Liver (tissue), 9 donors: ENCODE measurements around the gene GRIN1. TPM values are rescaled to one million over a fixed set of nuclear protein-coding genes. Genes with fewer than 3 reads are reported as not detected.

Source experiments
- DNase-seq: peaks from one replicate; pipeline ENCODE4 v3.0.0-alpha.2; 2017; ENCODE audit warnings: low spot score
- H3K27ac ChIP-seq, 2 donors: one replicate each; pipeline ENCODE4 v1.7.0; 2013; ENCODE audit warnings: inconsistent platforms in 2 of 2, low read length in 2 of 2, control low read depth in 1 of 2, low read depth in 1 of 2, mild to moderate bottlenecking in 1 of 2
- H3K27me3 ChIP-seq, 4 donors: one replicate each; pipeline versions ENCODE4 v1.6.1 to v1.7.0; 2013; ENCODE audit warnings: low read length in 3 of 4, inconsistent platforms in 1 of 4, mild to moderate bottlenecking in 1 of 4, moderate library complexity in 1 of 4; ENCODE audit not compliant: control insufficient read depth in 4 of 4, insufficient read depth in 4 of 4
- H3K36me3 ChIP-seq, 4 donors: one replicate each; pipeline versions ENCODE4 v1.6.1 to v1.7.0; 2013; ENCODE audit warnings: low read length in 3 of 4, mild to moderate bottlenecking in 3 of 4, low read depth in 1 of 4, moderate library complexity in 1 of 4; ENCODE audit not compliant: control insufficient read depth in 4 of 4, insufficient read depth in 3 of 4
- H3K4me1 ChIP-seq, 4 donors: one replicate each; pipeline versions ENCODE4 v1.6.1 to v1.7.0; 2013; ENCODE audit warnings: low read length in 3 of 4, mild to moderate bottlenecking in 3 of 4, moderate library complexity in 1 of 4; ENCODE audit not compliant: control insufficient read depth in 4 of 4, insufficient read depth in 4 of 4
- H3K4me3 ChIP-seq, 3 donors: one replicate each; pipeline versions ENCODE4 v1.6.1 to v1.7.0; 2013; ENCODE audit warnings: low read length in 3 of 3, control low read depth in 1 of 3, low read depth in 1 of 3, mild to moderate bottlenecking in 1 of 3
- H3K9ac ChIP-seq, 2 donors: one replicate each; pipeline ENCODE4 v1.7.0; 2013; ENCODE audit warnings: low read length in 2 of 2, mild to moderate bottlenecking in 2 of 2, moderate library complexity in 2 of 2, control low read depth in 1 of 2, low read depth in 1 of 2
- H3K9me3 ChIP-seq, 4 donors: one replicate each; pipeline versions ENCODE4 v1.6.1 to v1.7.0; 2013; ENCODE audit warnings: low read length in 3 of 4; ENCODE audit not compliant: control insufficient read depth in 4 of 4
- CTCF ChIP-seq: fragments of 150-350 bp; IDR thresholded peaks from 2 replicates; pipeline ENCODE4 v1.5.1; 2017; ENCODE audit warnings: improper control_type of control experiment, low read depth, low read length; ENCODE audit not compliant: missing input control
- EGR1 ChIP-seq, 2 donors: IDR thresholded peaks; 2 replicates each; pipeline ENCODE4 v1.6.1; 2016 to 2018; ENCODE audit warnings: antibody characterized with exemption in 2 of 2, low read depth in 2 of 2
- FOXA1 ChIP-seq: IDR thresholded peaks from 2 replicates; pipeline ENCODE4 v1.6.1; 2016; ENCODE audit warnings: antibody characterized with exemption
- FOXA2 ChIP-seq: IDR thresholded peaks from 2 replicates; pipeline ENCODE4 v1.6.1; 2016; ENCODE audit warnings: antibody characterized with exemption
- GABPA ChIP-seq, 2 donors: IDR thresholded peaks in 1 of 2; conservative IDR thresholded peaks in 1 of 2; 2 replicates each; pipeline ENCODE4 v1.6.1; 2016; ENCODE audit warnings: antibody characterized with exemption in 2 of 2, mild to moderate bottlenecking in 1 of 2, moderate library complexity in 1 of 2
- HNF4A ChIP-seq, 2 donors: conservative IDR thresholded peaks; 2 replicates each; pipeline ENCODE4 v1.6.1; 2016; ENCODE audit warnings: antibody characterized with exemption in 2 of 2, mild to moderate bottlenecking in 2 of 2
- HNF4G ChIP-seq: IDR thresholded peaks from 2 replicates; pipeline ENCODE4 v1.6.1; 2016; ENCODE audit warnings: antibody characterized with exemption
- JUND ChIP-seq, 2 donors: IDR thresholded peaks; 2 replicates each; pipeline ENCODE4 v1.6.1; 2016; ENCODE audit warnings: antibody characterized with exemption in 2 of 2
- MAX ChIP-seq: IDR thresholded peaks from 2 replicates; pipeline ENCODE4 v1.6.1; 2016; ENCODE audit warnings: antibody characterized with exemption
- NR2F2 ChIP-seq: IDR thresholded peaks from 2 replicates; pipeline ENCODE4 v1.6.1; 2016; ENCODE audit warnings: antibody characterized with exemption
- RAD21 ChIP-seq, 2 donors: IDR thresholded peaks; 2 replicates each; pipeline ENCODE4 v1.6.1; 2016; ENCODE audit warnings: antibody characterized with exemption in 2 of 2, mild to moderate bottlenecking in 2 of 2
- REST ChIP-seq: IDR thresholded peaks from 2 replicates; pipeline ENCODE4 v1.6.1; 2016; ENCODE audit warnings: antibody characterized with exemption, mild to moderate bottlenecking
- RXRA ChIP-seq, 2 donors: IDR thresholded peaks; 2 replicates each; pipeline ENCODE4 v1.6.1; 2017 to 2018; ENCODE audit warnings: antibody characterized with exemption in 2 of 2, mild to moderate bottlenecking in 1 of 2
- SP1 ChIP-seq: IDR thresholded peaks from 2 replicates; pipeline ENCODE4 v1.6.1; 2018; ENCODE audit warnings: antibody characterized with exemption, mild to moderate bottlenecking
- TAF1 ChIP-seq: conservative IDR thresholded peaks from 2 replicates; pipeline ENCODE4 v1.6.1; 2016; ENCODE audit warnings: antibody characterized with exemption, mild to moderate bottlenecking
- YY1 ChIP-seq: IDR thresholded peaks from 2 replicates; pipeline ENCODE4 v1.6.1; 2016; ENCODE audit warnings: antibody characterized with exemption, mild to moderate bottlenecking
- WGBS: extraction: QIAGEN DNeasy Blood & Tissue Kit; methylation state at CpG from one replicate; pipeline ENCODE4 v1.1.7; 2013; 5-methylcytosine and 5-hydroxymethylcytosine counted together
- polyA plus RNA-seq, 2 donors: library from polyadenylated mRNA; stranded (reverse) in 1 of 2; unstranded in 1 of 2; fragments of 200-250 nt in 1 of 2; fragments of >200 nt in 1 of 2; fragmentation: Nextera tagmentation in 1 of 2; extraction: Ambion mirVana in 1 of 2; gene quantifications; one replicate each; pipeline versions ENCODE4 v1.2.1 to v1.2.3, GENCODE V29; 2013 to 2015
- total RNA-seq, 2 donors: library from RNA; depleted of rRNA; stranded (reverse); fragments of >200 nt; gene quantifications; one replicate each; pipeline ENCODE4 v1.2.3, GENCODE V29; 2014
- TF ChIP-seq, protein P1 (sequence below): IDR thresholded peaks from 2 replicates; pipeline ENCODE4 v1.6.1; 2016; ENCODE audit warnings: antibody characterized with exemption
- TF ChIP-seq, protein P2 (sequence below): IDR thresholded peaks from 2 replicates; pipeline ENCODE4 v1.6.1; 2016; ENCODE audit warnings: antibody characterized with exemption
- donor health status: healthy.
- donor health status: healthy.
- donor health status: healthy.
- donor health status: healthy.
- donor health status: healthy.

Gene GRIN1
- total and polyA plus RNA-seq, 4 donors = 0.05 TPM; not detected in 3

- TF ChIP-seq CTCF (no peak), HNF4G (no peak), TAF1 (no peak), JUND (IDR thresholded peaks at IDR 0.05) (no peak), MAX (no peak), RXRA (IDR thresholded peaks at IDR 0.05) (no peak), SP1 (no peak)
- TF ChIP-seq, protein P1, sequence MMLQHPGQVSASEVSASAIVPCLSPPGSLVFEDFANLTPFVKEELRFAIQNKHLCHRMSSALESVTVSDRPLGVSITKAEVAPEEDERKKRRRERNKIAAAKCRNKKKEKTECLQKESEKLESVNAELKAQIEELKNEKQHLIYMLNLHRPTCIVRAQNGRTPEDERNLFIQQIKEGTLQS = no peak
These were observed 52.9 kb downstream of the GRIN1 start (continued) for GRCh38 chr9:137191691-137192447.

GRCh38 chr9:137192448-137192780 is 53.5 kb downstream of the GRIN1 start:
- 81% methylated on average over 10 of the region's 10 CpGs for WGBS
- Histone ChIP-seq H3K9ac (no peak overlapping the region), H3K4me1 (peaks cover 30 to 70% (median 58%) of the 10 kb centered on the region in 4 donors), H3K27me3 (no peaks in the 10 kb centered on the region), H3K4me3 (no peak overlapping the region), H3K36me3 (peaks cover 3 to 17% (median 5%) of the 10 kb centered on the region in 4 donors), H3K9me3 (no peaks in the 10 kb centered on the region), H3K27ac (no peak overlapping the region)
- TF ChIP-seq FOXA1 = no peak
- no peak for TF ChIP-seq MAX
- TF ChIP-seq, protein P1 = no peak
- no peak for TF ChIP-seq HNF4A (conservative IDR thresholded peaks at IDR 0.05)
- TF ChIP-seq, protein P2, sequence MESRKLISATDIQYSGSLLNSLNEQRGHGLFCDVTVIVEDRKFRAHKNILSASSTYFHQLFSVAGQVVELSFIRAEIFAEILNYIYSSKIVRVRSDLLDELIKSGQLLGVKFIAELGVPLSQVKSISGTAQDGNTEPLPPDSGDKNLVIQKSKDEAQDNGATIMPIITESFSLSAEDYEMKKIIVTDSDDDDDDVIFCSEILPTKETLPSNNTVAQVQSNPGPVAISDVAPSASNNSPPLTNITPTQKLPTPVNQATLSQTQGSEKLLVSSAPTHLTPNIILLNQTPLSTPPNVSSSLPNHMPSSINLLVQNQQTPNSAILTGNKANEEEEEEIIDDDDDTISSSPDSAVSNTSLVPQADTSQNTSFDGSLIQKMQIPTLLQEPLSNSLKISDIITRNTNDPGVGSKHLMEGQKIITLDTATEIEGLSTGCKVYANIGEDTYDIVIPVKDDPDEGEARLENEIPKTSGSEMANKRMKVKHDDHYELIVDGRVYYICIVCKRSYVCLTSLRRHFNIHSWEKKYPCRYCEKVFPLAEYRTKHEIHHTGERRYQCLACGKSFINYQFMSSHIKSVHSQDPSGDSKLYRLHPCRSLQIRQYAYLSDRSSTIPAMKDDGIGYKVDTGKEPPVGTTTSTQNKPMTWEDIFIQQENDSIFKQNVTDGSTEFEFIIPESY = no peak
- TF ChIP-seq SP1 = no peak
- no peak for TF ChIP-seq GABPA (IDR thresholded peaks at IDR 0.05 in 1 of 2, conservative IDR thresholded peaks at IDR 0.05 in 1 of 2)
- TF ChIP-seq RXRA (IDR thresholded peaks at IDR 0.05) = no peak
- no peak for TF ChIP-seq TAF1
- TF ChIP-seq REST = no peak
- no peak for TF ChIP-seq YY1
- TF ChIP-seq JUND (IDR thresholded peaks at IDR 0.05) = no peak
- TF ChIP-seq EGR1 (IDR thresholded peaks at IDR 0.05; ENCODE audit: low read depth in 2 of 2) = no peak
- no peak for TF ChIP-seq NR2F2
- TF ChIP-seq RAD21 (IDR thresholded peaks at IDR 0.05) = no peak
- TF ChIP-seq CTCF = no peak
- no peak for TF ChIP-seq HNF4G
- no peak for TF ChIP-seq FOXA2
- no peak for DNase-seq
